Measurements from ENCODE around the gene MMAB. TPM values are rescaled to one million over a fixed set of nuclear protein-coding genes. Genes with fewer than 3 reads are reported as not detected.

Gene MMAB
- total RNA-seq, 4 donors from 2014 or later, result 20.0 to 25.3 (median 21.0) TPM

GRCh38 chr12:109549613-109550270 lies 23.6 kb downstream of the MMAB start:
- 49% methylated on average over 15 of the region's 15 CpGs for WGBS
- Histone ChIP-seq H3K9me3 (no peaks in the 10 kb centered on the region), H3K4me3 (no peak overlapping the region), H3K27ac (replicated peaks in 1 of 4) (no peak overlapping the region), H3K36me3 (no peaks in the 10 kb centered on the region), H3K4me1 (peaks cover 0 to 8% (median 0%) of the 10 kb centered on the region in 4 donors), H3K27me3 (peaks cover 0 to 74% (median 18%) of the 10 kb centered on the region in 4 donors)
- TF ChIP-seq POLR2A (IDR thresholded peaks at IDR 0.05; ENCODE audit: low read depth) (no peak), EP300 (IDR thresholded peaks at IDR 0.05) (no peak), POLR2AphosphoS5 (IDR thresholded peaks at IDR 0.05) (no peak)
- TF ChIP-seq, protein P1, sequence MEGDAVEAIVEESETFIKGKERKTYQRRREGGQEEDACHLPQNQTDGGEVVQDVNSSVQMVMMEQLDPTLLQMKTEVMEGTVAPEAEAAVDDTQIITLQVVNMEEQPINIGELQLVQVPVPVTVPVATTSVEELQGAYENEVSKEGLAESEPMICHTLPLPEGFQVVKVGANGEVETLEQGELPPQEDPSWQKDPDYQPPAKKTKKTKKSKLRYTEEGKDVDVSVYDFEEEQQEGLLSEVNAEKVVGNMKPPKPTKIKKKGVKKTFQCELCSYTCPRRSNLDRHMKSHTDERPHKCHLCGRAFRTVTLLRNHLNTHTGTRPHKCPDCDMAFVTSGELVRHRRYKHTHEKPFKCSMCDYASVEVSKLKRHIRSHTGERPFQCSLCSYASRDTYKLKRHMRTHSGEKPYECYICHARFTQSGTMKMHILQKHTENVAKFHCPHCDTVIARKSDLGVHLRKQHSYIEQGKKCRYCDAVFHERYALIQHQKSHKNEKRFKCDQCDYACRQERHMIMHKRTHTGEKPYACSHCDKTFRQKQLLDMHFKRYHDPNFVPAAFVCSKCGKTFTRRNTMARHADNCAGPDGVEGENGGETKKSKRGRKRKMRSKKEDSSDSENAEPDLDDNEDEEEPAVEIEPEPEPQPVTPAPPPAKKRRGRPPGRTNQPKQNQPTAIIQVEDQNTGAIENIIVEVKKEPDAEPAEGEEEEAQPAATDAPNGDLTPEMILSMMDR (IDR thresholded peaks at IDR 0.05), result no peak
- DNase-seq (ENCODE audit: extremely low spot score), result no peak
- intact Hi-C loops (cut with DNase I), result no loop called here

- intact Hi-C loops (cut with DNase I), result no loop called here
- Histone ChIP-seq H3K4me3 (no peak overlapping the region), H3K27ac (replicated peaks in 1 of 4) (no peak overlapping the region), H3K9me3 (no peaks in the 10 kb centered on the region), H3K4me1 (peaks cover 0 to 8% (median 0%) of the 10 kb centered on the region in 4 donors), H3K36me3 (no peaks in the 10 kb centered on the region), H3K27me3 (peaks cover 0 to 69% (median 18%) of the 10 kb centered on the region in 4 donors)
- 69% methylated on average over 4 of the region's 4 CpGs for WGBS
- TF ChIP-seq, protein P1 (IDR thresholded peaks at IDR 0.05), result no peak
- TF ChIP-seq POLR2A (IDR thresholded peaks at IDR 0.05; ENCODE audit: low read depth), result no peak
- no peak for TF ChIP-seq EP300 (IDR thresholded peaks at IDR 0.05)
- no peak for TF ChIP-seq POLR2AphosphoS5 (IDR thresholded peaks at IDR 0.05)
- DNase-seq (ENCODE audit: extremely low spot score), result no peak
Measured at GRCh38 chr12:109548258-109548657, 25.0 kb downstream of the MMAB start.

DNA sequence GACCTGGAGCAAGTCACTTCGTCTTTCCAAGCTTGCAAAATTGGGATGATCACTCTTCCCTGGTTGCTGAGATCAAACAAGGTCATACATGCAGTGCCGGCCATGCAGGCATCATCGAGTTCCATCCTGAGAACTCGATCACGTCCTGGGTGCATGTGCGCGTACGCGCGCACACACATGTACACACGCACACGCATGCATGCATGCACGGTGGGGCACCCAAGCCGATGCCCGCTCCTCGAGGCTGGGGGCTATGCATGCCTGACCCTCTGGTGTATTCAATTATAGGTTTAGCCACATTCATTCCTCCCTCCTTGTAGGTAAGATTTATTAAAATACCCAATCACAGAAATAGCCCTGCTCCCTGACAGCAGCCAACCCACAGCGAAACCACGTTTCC lies 26.0 kb downstream of the MMAB start:
- Histone ChIP-seq H3K9me3 (no peaks in the 10 kb centered on the region), H3K36me3 (no peaks in the 10 kb centered on the region), H3K27me3 (peaks cover 0 to 60% (median 18%) of the 10 kb centered on the region in 4 donors), H3K4me3 (no peak overlapping the region), H3K27ac (replicated peaks in 1 of 4) (no peak overlapping the region), H3K4me1 (peaks cover 0 to 8% (median 0%) of the 10 kb centered on the region in 4 donors)
- 90% methylated on average over 15 of the region's 18 CpGs for WGBS
- DNase-seq (ENCODE audit: extremely low spot score), result no peak
- TF ChIP-seq, protein P1 (IDR thresholded peaks at IDR 0.05), result no peak
- intact Hi-C loops (cut with DNase I), result no loop called here

DNA sequence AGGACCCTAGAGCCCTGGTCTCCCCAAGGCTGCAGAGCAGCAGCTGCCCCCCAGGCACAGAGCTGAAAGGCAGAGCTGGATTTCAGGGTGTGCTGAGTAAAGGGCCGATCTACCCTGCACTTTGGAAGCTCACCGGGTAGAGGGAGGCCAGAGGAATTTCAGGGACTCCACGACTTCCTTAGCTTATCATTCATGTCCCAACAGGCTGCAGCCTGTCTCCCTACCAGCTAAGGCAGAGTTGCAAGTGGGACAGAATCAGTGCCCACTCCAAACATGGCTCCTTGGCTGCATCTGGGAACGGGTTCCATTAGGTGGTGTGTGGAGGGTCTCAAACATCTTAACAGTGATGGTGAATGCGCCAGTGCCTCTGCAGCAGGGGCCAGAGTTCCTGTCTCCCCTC lies 27.5 kb downstream of the MMAB start:
- DNase-seq (ENCODE audit: extremely low spot score), result no peak
- Histone ChIP-seq H3K4me1 (peaks cover 0 to 8% (median 0%) of the 10 kb centered on the region in 4 donors), H3K27ac (replicated peaks in 1 of 4) (no peak overlapping the region), H3K9me3 (no peaks in the 10 kb centered on the region), H3K27me3 (peaks cover 0 to 47% (median 18%) of the 10 kb centered on the region in 4 donors), H3K36me3 (no peaks in the 10 kb centered on the region), H3K4me3 (no peak overlapping the region)
- 60% methylated on average over 1 of the region's 5 CpGs for WGBS
- intact Hi-C loops (cut with DNase I), result no loop called here
- TF ChIP-seq, protein P1 (IDR thresholded peaks at IDR 0.05), result no peak
- TF ChIP-seq EP300 (IDR thresholded peaks at IDR 0.05) (no peak), POLR2AphosphoS5 (IDR thresholded peaks at IDR 0.05) (no peak), POLR2A (IDR thresholded peaks at IDR 0.05; ENCODE audit: low read depth) (no peak)

Data from esophagus muscularis mucosa (tissue), 4 donors.